Endodermal cell (in vitro differentiated cells): Measurements from ENCODE around the gene CPNE2. TPM values are rescaled to one million over a fixed set of nuclear protein-coding genes. Genes with fewer than 3 reads are reported as not detected.
"Not testable (repeated sequence)": the region's sequence is repeated elsewhere in the genome, so short reads cannot be mapped to it uniquely, and the experiment has no call there.

Experiments used
- DNase-seq: peaks from one replicate; pipeline ENCODE4 v3.0.0-alpha.2; 2017
- H3K27ac ChIP-seq: 2 replicates; pipeline ENCODE4 v1.5.1; 2013; ENCODE audit warnings: mild to moderate bottlenecking, low read depth, low read length, moderate library complexity
- H3K27me3 ChIP-seq: 2 replicates; pipeline ENCODE4 v1.6.1; 2013; ENCODE audit warnings: mild to moderate bottlenecking, low read length, moderate library complexity; ENCODE audit not compliant: insufficient read depth, control insufficient read depth, poor library complexity, severe bottlenecking
- H3K36me3 ChIP-seq: 2 replicates; pipeline ENCODE4 v1.7.0; 2013; ENCODE audit warnings: mild to moderate bottlenecking, low read length, moderate library complexity; ENCODE audit not compliant: control insufficient read depth, insufficient read depth
- H3K4me1 ChIP-seq: one replicate; pipeline ENCODE4 v1.7.0; 2013; ENCODE audit warnings: low read length; ENCODE audit not compliant: control insufficient read depth, insufficient read depth
- H3K4me3 ChIP-seq: 2 replicates; pipeline ENCODE4 v1.5.1; 2013; ENCODE audit warnings: mild to moderate bottlenecking, low read length, moderate library complexity
- H3K9ac ChIP-seq: 2 replicates; pipeline ENCODE4 v1.6.1; 2013; ENCODE audit warnings: mild to moderate bottlenecking, low read length, moderate library complexity; ENCODE audit not compliant: poor library complexity, severe bottlenecking; ENCODE audit errors: extremely low read depth
- H3K9me3 ChIP-seq: 2 replicates; pipeline ENCODE4 v1.6.1; 2013; ENCODE audit warnings: mild to moderate bottlenecking, low read length, moderate library complexity; ENCODE audit not compliant: control insufficient read depth
- H3K27ac Mint-ChIP-seq: 2 replicates; pipeline ENCODE4 v1.8.0; 2020; ENCODE audit warnings: mixed read lengths
- H3K27me3 Mint-ChIP-seq: 2 replicates; pipeline ENCODE4 v1.8.0; 2021; ENCODE audit warnings: mild to moderate bottlenecking, mixed read lengths; ENCODE audit not compliant: insufficient read depth
- H3K36me3 Mint-ChIP-seq: 2 replicates; pipeline ENCODE4 v1.8.0; 2020; ENCODE audit warnings: low read depth, mixed read lengths
- H3K4me1 Mint-ChIP-seq: 2 replicates; pipeline ENCODE4 v1.8.0; 2020; ENCODE audit warnings: mixed read lengths
- H3K4me3 Mint-ChIP-seq: 2 replicates; pipeline ENCODE4 v1.8.0; 2020; ENCODE audit warnings: mild to moderate bottlenecking, moderate library complexity, mixed read lengths
- H3K9me3 Mint-ChIP-seq: 2 replicates; pipeline ENCODE4 v1.8.0; 2020; ENCODE audit warnings: mild to moderate bottlenecking, mixed read lengths
- WGBS, 2 experiments: methylation state at CpG; one replicate each; pipeline versions ENCODE4 v1.1.5 to v1.1.7; 2013; ENCODE audit warnings: missing lambda C conversion rate in 2 of 2, mixed read lengths in 1 of 2; ENCODE audit not compliant: insufficient coverage in 1 of 2, insufficient read length in 1 of 2; 5-methylcytosine and 5-hydroxymethylcytosine counted together
- total RNA-seq, 2 donors: library from RNA; stranded (reverse); fragmentation: NEBNext Ultra II Directional in 1 of 2; extraction: Animal tissue kit (Norgen Biotek cat#: 25700) in 1 of 2; gene quantifications; 2 replicates in 1 of 2; 3 replicates in 1 of 2; pipeline ENCODE4 v1.2.1, GENCODE V29; 2021
- TF ChIP-seq, protein P1 (sequence below): fragments of 200-600 bp; sonication (generic); conservative IDR thresholded peaks from 2 replicates; pipeline ENCODE4 v1.5.0; 2021; ENCODE audit warnings: antibody characterized with exemption, mild to moderate bottlenecking

CPNE2 gene
- total RNA-seq, 2 donors from 2014 or later = 12.3 to 16.6 TPM

DNA sequence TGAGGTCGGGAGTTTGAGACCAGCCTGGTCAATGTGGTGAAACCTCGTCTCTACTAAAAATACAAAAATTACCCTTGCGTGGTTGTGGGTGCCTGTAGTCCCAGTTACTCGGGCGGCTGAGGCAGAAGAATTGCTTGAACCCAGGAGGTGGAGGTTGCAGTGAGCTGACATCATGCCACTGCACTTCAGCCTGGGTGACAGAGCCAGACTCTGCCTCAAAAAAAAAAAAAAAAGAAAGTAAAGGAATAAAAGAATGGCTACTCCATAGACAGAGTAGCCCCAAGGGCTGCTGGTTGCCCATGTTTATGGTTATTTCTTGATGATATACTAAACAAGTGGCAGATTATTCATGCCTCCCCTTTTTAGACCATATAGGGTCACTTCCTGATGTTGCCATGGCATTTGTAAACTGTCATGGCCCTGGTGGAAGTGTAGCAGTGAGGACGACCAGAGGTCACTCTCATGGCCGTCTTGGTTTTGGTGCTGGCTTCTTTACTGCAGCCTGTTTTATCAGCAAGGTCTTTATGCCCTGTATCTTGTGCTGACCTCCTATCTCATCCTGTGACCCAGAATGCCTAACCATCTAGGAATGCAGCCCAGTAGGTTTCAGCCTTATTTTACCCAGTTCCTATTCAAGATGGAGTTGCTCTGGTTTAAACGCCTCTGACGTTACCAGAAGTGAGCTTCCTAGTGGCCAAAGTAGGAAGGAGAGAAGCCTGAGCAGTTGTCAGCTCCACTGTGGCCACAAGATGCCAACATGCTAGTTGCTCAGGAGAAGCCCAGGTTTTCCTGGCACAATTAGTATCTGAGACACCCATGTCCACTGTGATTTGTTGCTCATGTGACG is 17.1 kb downstream of the CPNE2 start:
- H3K36me3 Mint-ChIP-seq, H3K4me3 ChIP-seq, H3K9me3 ChIP-seq, H3K36me3 ChIP-seq, H3K4me1 Mint-ChIP-seq, H3K27ac ChIP-seq, H3K4me1 ChIP-seq, H3K27me3 Mint-ChIP-seq, DNase-seq, H3K4me3 Mint-ChIP-seq, H3K27ac Mint-ChIP-seq, H3K9me3 Mint-ChIP-seq, H3K27me3 ChIP-seq, H3K9ac ChIP-seq: not testable (repeated sequence)
- TF ChIP-seq, protein P1, sequence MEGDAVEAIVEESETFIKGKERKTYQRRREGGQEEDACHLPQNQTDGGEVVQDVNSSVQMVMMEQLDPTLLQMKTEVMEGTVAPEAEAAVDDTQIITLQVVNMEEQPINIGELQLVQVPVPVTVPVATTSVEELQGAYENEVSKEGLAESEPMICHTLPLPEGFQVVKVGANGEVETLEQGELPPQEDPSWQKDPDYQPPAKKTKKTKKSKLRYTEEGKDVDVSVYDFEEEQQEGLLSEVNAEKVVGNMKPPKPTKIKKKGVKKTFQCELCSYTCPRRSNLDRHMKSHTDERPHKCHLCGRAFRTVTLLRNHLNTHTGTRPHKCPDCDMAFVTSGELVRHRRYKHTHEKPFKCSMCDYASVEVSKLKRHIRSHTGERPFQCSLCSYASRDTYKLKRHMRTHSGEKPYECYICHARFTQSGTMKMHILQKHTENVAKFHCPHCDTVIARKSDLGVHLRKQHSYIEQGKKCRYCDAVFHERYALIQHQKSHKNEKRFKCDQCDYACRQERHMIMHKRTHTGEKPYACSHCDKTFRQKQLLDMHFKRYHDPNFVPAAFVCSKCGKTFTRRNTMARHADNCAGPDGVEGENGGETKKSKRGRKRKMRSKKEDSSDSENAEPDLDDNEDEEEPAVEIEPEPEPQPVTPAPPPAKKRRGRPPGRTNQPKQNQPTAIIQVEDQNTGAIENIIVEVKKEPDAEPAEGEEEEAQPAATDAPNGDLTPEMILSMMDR = peak; percentile 26
- 91 to 93% methylated on average over 8 to 10 of the region's 10 CpGs for WGBS, 2 experiments

DNA sequence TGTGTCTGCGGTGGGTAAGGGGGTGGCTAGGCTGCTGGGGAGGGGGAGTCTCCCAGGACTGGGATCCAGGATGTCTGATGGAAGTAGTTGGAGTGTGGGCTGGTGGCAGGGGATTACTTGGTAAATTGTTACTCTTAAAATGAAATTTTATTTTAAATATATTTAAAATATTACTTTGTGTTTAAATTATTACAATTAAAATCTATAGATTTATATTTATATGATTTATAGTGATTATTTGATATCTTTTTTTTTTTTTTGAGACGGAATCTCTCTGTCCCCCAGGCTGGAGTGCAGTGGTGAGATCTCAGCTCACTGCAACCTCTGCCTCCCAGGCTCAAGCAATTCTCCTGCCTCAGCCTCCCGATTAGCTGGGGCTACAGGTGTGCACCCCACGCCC is 18.6 kb downstream of the CPNE2 start:
- TF ChIP-seq, protein P1 = no peak
- Mint-ChIP-seq H3K27me3 (no peaks in the 10 kb centered on the region), H3K4me3 (no peak overlapping the region), H3K27ac (no peak overlapping the region), H3K9me3 (no peaks in the 10 kb centered on the region), H3K4me1 (peaks cover 5% of the 10 kb centered on the region), H3K36me3 (no peaks in the 10 kb centered on the region)
- Histone ChIP-seq H3K4me3 (no peak overlapping the region), H3K27ac (no peak overlapping the region), H3K36me3 (peaks cover 6% of the 10 kb centered on the region), H3K9ac (no peak overlapping the region), H3K4me1 (no peaks in the 10 kb centered on the region), H3K9me3 (no peaks in the 10 kb centered on the region), H3K27me3 (no peaks in the 10 kb centered on the region)
- 91 to 100% methylated on average over 1 to 4 of the region's 4 CpGs for WGBS, 2 experiments
- no peak for DNase-seq

DNA sequence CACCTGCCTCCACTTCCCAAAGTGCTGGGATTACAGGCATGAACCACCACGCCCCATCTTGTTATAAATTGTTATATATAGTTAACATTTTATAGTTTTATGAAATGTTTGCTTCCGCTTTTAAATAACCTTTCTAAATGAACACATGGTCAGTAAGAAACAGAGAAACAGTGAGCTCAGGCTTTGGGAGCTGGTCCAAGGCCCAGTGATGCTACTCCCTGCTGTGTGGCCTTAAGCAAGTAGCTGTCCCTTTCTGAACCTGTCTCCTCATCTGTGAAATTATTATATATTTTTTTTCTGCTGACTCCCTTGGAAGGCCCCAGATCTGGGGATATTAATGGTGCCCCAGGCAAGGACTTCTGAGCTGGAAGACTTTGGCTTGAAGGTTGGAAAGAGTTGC is 19.0 kb downstream of the CPNE2 start:
- H3K9me3 Mint-ChIP-seq = no peaks in the 10 kb centered on the region
- Histone ChIP-seq H3K27me3 (no peaks in the 10 kb centered on the region), H3K9me3 (no peaks in the 10 kb centered on the region), H3K4me3 (no peak overlapping the region), H3K36me3 (peaks cover 6% of the 10 kb centered on the region), H3K4me1 (no peaks in the 10 kb centered on the region), H3K27ac (no peak overlapping the region), H3K9ac (no peak overlapping the region)
- H3K36me3 Mint-ChIP-seq = no peaks in the 10 kb centered on the region
- DNase-seq = no peak
- peaks cover 8% of the 10 kb centered on the region for H3K4me1 Mint-ChIP-seq
- no peaks in the 10 kb centered on the region for H3K27me3 Mint-ChIP-seq
- 92% methylated on average over 2 of the region's 2 CpGs; no CpG with 5 or more reads in 1 of the 2 experiments for WGBS, 2 experiments
- no peak overlapping the region for H3K27ac Mint-ChIP-seq
- TF ChIP-seq, protein P1 = no peak
- no peak overlapping the region for H3K4me3 Mint-ChIP-seq
